ENCODE results near the gene HCFC1R1. TPM values are rescaled to one million over a fixed set of nuclear protein-coding genes. Genes with fewer than 3 reads are reported as not detected.

Gene HCFC1R1
- total and polyA plus RNA-seq, 2 of the 8 experiments (the other 6 are each of a cell fraction or from before 2014, with no cell fraction given) = 72.7 to 138 TPM

DNA sequence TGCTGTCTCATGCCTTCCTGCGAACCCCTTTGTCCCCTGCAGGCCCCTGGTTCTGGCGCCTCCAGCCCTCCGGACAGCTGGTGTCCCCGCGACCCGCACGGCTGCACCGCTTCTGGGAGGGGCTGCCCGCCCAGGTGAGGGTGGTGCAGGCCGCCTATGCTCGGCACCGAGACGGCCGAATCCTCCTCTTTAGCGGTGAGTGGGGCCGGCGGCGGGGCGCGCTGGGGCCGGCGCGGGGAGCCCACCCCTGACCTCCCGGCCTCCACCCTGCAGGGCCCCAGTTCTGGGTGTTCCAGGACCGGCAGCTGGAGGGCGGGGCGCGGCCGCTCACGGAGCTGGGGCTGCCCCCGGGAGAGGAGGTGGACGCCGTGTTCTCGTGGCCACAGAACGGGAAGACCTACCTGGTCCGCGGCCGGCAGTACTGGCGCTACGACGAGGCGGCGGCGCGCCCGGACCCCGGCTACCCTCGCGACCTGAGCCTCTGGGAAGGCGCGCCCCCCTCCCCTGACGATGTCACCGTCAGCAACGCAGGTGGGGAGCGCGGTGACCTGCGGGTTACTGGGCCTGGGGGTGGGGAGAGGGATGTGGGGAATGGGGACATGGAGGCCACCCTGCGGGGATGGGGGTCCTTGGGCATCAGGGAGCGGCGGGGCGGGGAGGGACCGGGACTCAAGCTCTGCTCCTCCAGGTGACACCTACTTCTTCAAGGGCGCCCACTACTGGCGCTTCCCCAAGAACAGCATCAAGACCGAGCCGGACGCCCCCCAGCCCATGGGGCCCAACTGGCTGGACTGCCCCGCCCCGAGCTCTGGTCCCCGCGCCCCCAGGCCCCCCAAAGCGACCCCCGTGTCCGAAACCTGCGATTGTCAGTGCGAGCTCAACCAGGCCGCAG is 34.6 kb upstream of the HCFC1R1 start (continued):
- TF ChIP-seq ATF2 (IDR thresholded peaks at IDR 0.05; ENCODE audit: low read length) (no peak), MAX (IDR thresholded peaks at IDR 0.05) (0 out of 2 replicates have a peak, but pooled peaks have one; percentile 24), KDM5A (IDR thresholded peaks at IDR 0.05; ENCODE audit: low read length) (no peak), TEAD4 (IDR thresholded peaks at IDR 0.05; ENCODE audit: low read depth, low read length) (no peak), BCL11A (IDR thresholded peaks at IDR 0.05; ENCODE audit: low read depth in 2 of 2, low read length in 2 of 2) (no peak), GABPA (IDR thresholded peaks at IDR 0.05; ENCODE audit: borderline replicate concordance, insufficient read depth, low read length) (0 out of 2 replicates have a peak, but pooled peaks have one; percentile 6), CREB1 (IDR thresholded peaks at IDR 0.05) (0 out of 2 replicates have a peak, but pooled peaks have one; percentile 44), FOSL1 (IDR thresholded peaks at IDR 0.05; ENCODE audit: insufficient read depth, low read depth, low read length) (no peak), TAF1 (IDR thresholded peaks at IDR 0.05; ENCODE audit: low read depth, low read length) (0 out of 2 replicates have a peak, but pooled peaks have one; percentile 11), TBP (IDR thresholded peaks at IDR 0.05; ENCODE audit: low read depth, low read length) (no peak)

Measured in H1 (cell line).